Smooth muscle cell (in vitro differentiated cells): Measurements from ENCODE around the gene KMT2B. TPM values are rescaled to one million over a fixed set of nuclear protein-coding genes. Genes with fewer than 3 reads are reported as not detected.

Source experiments
- DNase-seq: peaks from one replicate; lab custom pipeline; 2025; ENCODE audit not compliant: unreplicated experiment; lab: John Stamatoyannopoulos, UW
- H2AFZ ChIP-seq: fragments of 200-600 bp; sonication (generic); 2 replicates; pipeline ENCODE4 v1.6.0; 2016; ENCODE audit warnings: antibody characterized with exemption, low read depth, mild to moderate bottlenecking
- H3F3A ChIP-seq: fragments of 200-600 bp; sonication (generic); 2 replicates; pipeline ENCODE4 v1.6.0; 2017; ENCODE audit warnings: antibody characterized with exemption, low read depth
- H3K27ac ChIP-seq: fragments of 200-600 bp; sonication (generic); 2 replicates; pipeline ENCODE4 v1.5.1; 2016; ENCODE audit warnings: low read depth, mild to moderate bottlenecking
- H3K27me3 ChIP-seq: fragments of 200-600 bp; sonication (generic); 2 replicates; pipeline ENCODE4 v1.6.1; 2016; ENCODE audit warnings: low read depth, mild to moderate bottlenecking
- H3K36me3 ChIP-seq: fragments of 200-600 bp; sonication (generic); 2 replicates; pipeline ENCODE4 v1.5.1; 2016; ENCODE audit warnings: low read depth
- H3K4me1 ChIP-seq: fragments of 200-600 bp; sonication (generic); 2 replicates; pipeline ENCODE4 v1.5.1; 2016; ENCODE audit warnings: low read depth
- H3K4me2 ChIP-seq: fragments of 200-600 bp; sonication (generic); 2 replicates; pipeline ENCODE4 v1.6.0; 2016; ENCODE audit warnings: mild to moderate bottlenecking
- H3K4me3 ChIP-seq: fragments of 200-600 bp; sonication (generic); 2 replicates; pipeline ENCODE4 v1.5.1; 2016; ENCODE audit warnings: mild to moderate bottlenecking
- H3K79me2 ChIP-seq: fragments of 200-600 bp; sonication (generic); 2 replicates; pipeline ENCODE4 v1.6.0; 2016; ENCODE audit warnings: low read depth, mild to moderate bottlenecking
- H3K9ac ChIP-seq: fragments of 200-600 bp; sonication (generic); 2 replicates; pipeline ENCODE4 v1.6.0; 2016; ENCODE audit warnings: low read depth
- H3K9me3 ChIP-seq: fragments of 200-600 bp; sonication (generic); replicated peaks from 2 replicates; pipeline ENCODE4 v1.5.1; 2016; ENCODE audit warnings: low read depth
- H4K20me1 ChIP-seq: fragments of 200-600 bp; sonication (generic); 2 replicates; pipeline ENCODE4 v1.6.0; 2016; ENCODE audit warnings: low read depth
- CTCF ChIP-seq: fragments of 200-600 bp; sonication (generic); IDR thresholded peaks from 2 replicates; pipeline ENCODE4 v1.5.1; 2017; ENCODE audit warnings: borderline replicate concordance, mild to moderate bottlenecking, antibody characterized with exemption; ENCODE audit not compliant: insufficient read depth, poor library complexity, severe bottlenecking
- WGBS: methylation state at CpG from one replicate; pipeline ENCODE4 v1.1.7; 2016; ENCODE audit warnings: low lambda C conversion rate; 5-methylcytosine and 5-hydroxymethylcytosine counted together
- polyA plus RNA-seq: library from polyadenylated mRNA; unstranded; fragments of >200 nt; fragmentation: Nextera tagmentation; extraction: Ambion mirVana; gene quantifications from 2 replicates; pipeline ENCODE4 v1.2.1, GENCODE V29; 2016
- total RNA-seq: library from RNA; depleted of rRNA; stranded (reverse); fragments of >200 nt; gene quantifications from 2 replicates; pipeline ENCODE4 v1.2.3, GENCODE V29; 2014

Gene KMT2B
- total and polyA plus RNA-seq, 2 experiments from 2014 or later = 8.8 to 31.1 TPM

- Histone ChIP-seq H4K20me1 (no peaks in the 10 kb centered on the region), H3K9me3 (no peaks in the 10 kb centered on the region), H3K79me2 (no peaks in the 10 kb centered on the region), H3K4me3 (no peak overlapping the region), H3K9ac (no peak overlapping the region), H3K27me3 (no peaks in the 10 kb centered on the region), H3K4me2 (no peak overlapping the region), H2AFZ (no peak overlapping the region), H3K27ac (no peak overlapping the region), H3K4me1 (no peaks in the 10 kb centered on the region), H3K36me3 (no peaks in the 10 kb centered on the region), H3F3A (no peaks in the 10 kb centered on the region)
- DNase-seq = no peak
- no peak for TF ChIP-seq CTCF
- WGBS = 67% methylated on average over 18 of the region's 28 CpGs
Observed at GRCh38 chr19:35783469-35784434, 65.9 kb downstream of the KMT2B start.

DNA sequence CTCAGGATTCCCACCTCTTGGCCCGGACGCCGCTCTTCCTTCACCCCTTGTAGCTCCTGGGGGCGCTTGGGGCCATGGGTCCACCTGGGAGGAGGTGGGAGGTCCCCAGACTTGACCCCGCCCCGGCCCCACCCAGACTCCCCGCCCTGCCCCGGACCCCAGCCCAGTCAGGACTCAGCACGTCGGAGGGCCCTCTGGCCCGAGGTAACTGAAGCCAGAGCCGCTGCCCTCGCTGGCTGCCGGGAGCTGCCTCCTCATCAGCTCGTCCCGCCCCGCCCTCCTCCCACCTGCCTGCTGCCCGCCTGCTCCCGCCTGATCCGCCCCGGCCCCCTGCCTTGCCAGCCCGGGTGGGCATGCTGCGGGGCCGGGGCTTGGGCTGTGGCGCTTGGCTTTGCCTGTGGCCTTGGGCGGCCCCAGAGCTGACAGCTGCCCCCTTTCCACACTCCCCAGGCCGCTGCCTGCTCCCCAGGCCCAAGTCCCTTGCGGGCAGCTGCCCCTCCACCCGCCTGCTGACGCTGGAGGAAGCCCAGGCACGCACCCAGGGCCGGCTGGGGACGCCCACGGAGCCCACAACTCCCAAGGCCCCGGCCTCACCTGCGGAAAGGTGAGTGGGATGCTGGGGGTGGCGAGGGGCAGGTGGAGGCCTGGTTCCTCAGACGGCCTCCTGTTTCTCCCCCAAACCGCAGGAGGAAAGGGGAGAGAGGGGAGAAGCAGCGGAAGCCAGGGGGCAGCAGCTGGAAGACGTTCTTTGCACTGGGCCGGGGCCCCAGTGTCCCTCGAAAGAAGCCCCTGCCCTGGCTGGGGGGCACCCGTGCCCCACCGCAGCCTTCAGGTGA, 66.9 kb downstream of the KMT2B start:
- no peaks in the 10 kb centered on the region for H3F3A ChIP-seq
- 59% methylated on average over 22 of the region's 45 CpGs for WGBS
- no peak overlapping the region for H3K4me2 ChIP-seq
- no peaks in the 10 kb centered on the region for H3K36me3 ChIP-seq
- H3K9me3 ChIP-seq = no peaks in the 10 kb centered on the region
- no peaks in the 10 kb centered on the region for H4K20me1 ChIP-seq
- no peaks in the 10 kb centered on the region for H3K27me3 ChIP-seq
- H3K4me1 ChIP-seq = no peaks in the 10 kb centered on the region
- H3K79me2 ChIP-seq = no peaks in the 10 kb centered on the region
- no peak for DNase-seq
- TF ChIP-seq CTCF = no peak
- H2AFZ ChIP-seq = no peak overlapping the region
- H3K27ac ChIP-seq = no peak overlapping the region
- no peak overlapping the region for H3K9ac ChIP-seq
- no peak overlapping the region for H3K4me3 ChIP-seq

DNA sequence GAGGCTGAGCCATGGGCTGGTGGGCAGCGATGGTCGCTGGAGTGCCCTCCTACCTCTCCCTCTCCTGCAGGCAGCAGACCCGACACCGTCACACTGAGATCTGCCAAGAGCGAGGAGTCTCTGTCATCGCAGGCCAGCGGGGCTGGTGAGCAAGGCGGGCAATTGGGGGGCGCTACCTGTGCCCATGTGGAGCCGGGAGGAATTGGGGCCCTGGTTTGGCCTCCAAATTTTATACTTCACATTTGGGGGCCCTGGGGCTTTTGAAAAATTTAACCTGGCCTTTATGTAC, 67.5 kb downstream of the KMT2B start:
- Histone ChIP-seq H4K20me1 (no peaks in the 10 kb centered on the region), H3K9ac (no peak overlapping the region), H3K4me3 (no peak overlapping the region), H3K4me2 (no peak overlapping the region), H3K36me3 (no peaks in the 10 kb centered on the region), H3K4me1 (no peaks in the 10 kb centered on the region), H3K27me3 (no peaks in the 10 kb centered on the region), H3K79me2 (no peaks in the 10 kb centered on the region), H3F3A (no peaks in the 10 kb centered on the region), H3K27ac (no peak overlapping the region), H3K9me3 (no peaks in the 10 kb centered on the region), H2AFZ (no peak overlapping the region)
- WGBS = 78% methylated on average over 10 of the region's 10 CpGs
- no peak for TF ChIP-seq CTCF
- DNase-seq = no peak
